ENCODE measurements around the gene EGLN1.

Gene EGLN1

DNA sequence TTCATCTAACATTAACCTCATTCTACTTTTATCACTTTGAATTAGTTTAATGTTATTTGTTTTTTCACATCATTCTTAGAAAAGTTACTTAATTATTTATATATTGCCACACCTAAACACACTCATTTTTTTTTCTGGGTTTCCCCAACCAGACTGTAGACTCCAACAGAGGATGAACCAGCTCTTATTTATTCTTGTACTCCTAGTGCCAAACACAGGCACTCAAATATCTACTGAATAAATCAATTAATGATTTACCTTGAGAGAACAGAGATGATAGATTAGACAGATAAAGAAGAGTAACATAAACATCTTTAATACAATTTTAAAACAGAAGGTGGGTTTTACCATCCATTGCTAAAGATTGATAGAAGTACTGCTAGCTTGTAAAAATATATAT, 35.6 kb downstream of the EGLN1 start:
- no peaks in the 10 kb centered on the region for H3K36me3 ChIP-seq
- no peak overlapping the region for H3K27ac ChIP-seq
- H3K27me3 ChIP-seq, result no peaks in the 10 kb centered on the region
- peaks cover 0 to 42% (median 11%) of the 10 kb centered on the region in 4 donors for H3K4me1 ChIP-seq
- TF ChIP-seq, protein P1, sequence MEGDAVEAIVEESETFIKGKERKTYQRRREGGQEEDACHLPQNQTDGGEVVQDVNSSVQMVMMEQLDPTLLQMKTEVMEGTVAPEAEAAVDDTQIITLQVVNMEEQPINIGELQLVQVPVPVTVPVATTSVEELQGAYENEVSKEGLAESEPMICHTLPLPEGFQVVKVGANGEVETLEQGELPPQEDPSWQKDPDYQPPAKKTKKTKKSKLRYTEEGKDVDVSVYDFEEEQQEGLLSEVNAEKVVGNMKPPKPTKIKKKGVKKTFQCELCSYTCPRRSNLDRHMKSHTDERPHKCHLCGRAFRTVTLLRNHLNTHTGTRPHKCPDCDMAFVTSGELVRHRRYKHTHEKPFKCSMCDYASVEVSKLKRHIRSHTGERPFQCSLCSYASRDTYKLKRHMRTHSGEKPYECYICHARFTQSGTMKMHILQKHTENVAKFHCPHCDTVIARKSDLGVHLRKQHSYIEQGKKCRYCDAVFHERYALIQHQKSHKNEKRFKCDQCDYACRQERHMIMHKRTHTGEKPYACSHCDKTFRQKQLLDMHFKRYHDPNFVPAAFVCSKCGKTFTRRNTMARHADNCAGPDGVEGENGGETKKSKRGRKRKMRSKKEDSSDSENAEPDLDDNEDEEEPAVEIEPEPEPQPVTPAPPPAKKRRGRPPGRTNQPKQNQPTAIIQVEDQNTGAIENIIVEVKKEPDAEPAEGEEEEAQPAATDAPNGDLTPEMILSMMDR (IDR thresholded peaks at IDR 0.05), result no peak
- no peaks in the 10 kb centered on the region for H3K9me3 ChIP-seq
- no peak for DNase-seq
- intact Hi-C loops (cut with DNase I; ENCODE audit: low total_unique reads), result no loop called here
- H3K4me3 ChIP-seq, result no peak overlapping the region

DNA sequence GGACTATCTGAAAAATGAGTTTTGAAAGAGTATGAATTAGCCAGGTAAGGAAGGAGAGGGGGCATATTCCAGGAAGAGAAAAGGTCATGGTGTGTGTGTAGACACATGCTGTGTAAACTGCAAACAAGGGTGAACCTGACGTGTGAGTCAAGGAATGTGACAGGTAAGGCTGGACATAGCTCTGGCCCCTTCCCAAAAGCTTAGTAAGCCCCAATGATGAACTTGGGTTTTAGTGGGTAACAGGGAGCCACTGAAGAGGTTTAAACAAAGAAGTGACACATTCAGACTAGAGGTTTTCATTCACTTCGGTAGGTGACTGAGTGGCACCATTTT, 36.7 kb downstream of the EGLN1 start:
- Histone ChIP-seq H3K27ac (no peak overlapping the region), H3K36me3 (no peaks in the 10 kb centered on the region), H3K4me1 (peaks cover 0 to 41% (median 11%) of the 10 kb centered on the region in 4 donors), H3K27me3 (no peaks in the 10 kb centered on the region), H3K9me3 (no peaks in the 10 kb centered on the region), H3K4me3 (no peak overlapping the region)
- TF ChIP-seq, protein P1 (IDR thresholded peaks at IDR 0.05), result no peak
- DNase-seq, result no peak
- intact Hi-C loops (cut with DNase I; ENCODE audit: low total_unique reads), result no loop called here

DNA sequence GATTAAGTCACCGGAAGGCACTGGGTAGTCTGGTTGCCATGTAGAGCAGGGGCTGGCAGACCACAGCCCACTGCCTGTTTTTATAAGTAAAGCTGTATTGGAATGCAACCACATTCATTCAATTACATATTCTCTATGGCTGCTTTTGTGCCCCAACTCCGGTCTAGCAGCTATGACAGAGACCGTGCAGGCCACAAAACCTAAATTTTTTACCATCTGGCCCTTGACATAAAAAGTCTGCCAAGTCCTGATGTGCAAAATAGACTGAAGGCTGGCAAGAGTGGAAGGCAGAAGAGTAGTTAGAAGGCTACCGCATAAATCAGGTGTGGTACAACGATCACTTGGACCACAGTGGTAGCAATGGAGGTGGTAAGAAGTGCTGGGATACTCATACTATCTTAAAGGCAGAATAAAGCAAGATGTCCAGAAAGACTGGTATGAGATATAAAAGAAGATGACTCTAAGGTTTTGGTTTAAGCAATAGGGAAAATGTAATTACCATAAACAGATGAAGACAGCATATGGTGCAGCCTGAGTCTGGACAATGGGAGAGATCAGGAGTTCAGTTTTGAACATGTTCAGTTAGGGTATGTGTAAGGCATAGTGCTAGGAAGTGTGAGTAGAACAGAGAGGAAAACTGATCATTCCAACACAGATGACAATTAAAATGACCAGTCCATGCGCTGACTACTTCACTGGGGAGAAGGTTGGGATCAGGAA, 37.2 kb downstream of the EGLN1 start:
- Histone ChIP-seq H3K27ac (no peak overlapping the region), H3K4me1 (peaks cover 0 to 35% (median 11%) of the 10 kb centered on the region in 4 donors), H3K36me3 (no peaks in the 10 kb centered on the region), H3K27me3 (no peaks in the 10 kb centered on the region), H3K4me3 (no peak overlapping the region), H3K9me3 (no peaks in the 10 kb centered on the region)
- TF ChIP-seq, protein P1 (IDR thresholded peaks at IDR 0.05), result no peak
- no peak for DNase-seq
- intact Hi-C loops (cut with DNase I; ENCODE audit: low total_unique reads), result no loop called here

DNA sequence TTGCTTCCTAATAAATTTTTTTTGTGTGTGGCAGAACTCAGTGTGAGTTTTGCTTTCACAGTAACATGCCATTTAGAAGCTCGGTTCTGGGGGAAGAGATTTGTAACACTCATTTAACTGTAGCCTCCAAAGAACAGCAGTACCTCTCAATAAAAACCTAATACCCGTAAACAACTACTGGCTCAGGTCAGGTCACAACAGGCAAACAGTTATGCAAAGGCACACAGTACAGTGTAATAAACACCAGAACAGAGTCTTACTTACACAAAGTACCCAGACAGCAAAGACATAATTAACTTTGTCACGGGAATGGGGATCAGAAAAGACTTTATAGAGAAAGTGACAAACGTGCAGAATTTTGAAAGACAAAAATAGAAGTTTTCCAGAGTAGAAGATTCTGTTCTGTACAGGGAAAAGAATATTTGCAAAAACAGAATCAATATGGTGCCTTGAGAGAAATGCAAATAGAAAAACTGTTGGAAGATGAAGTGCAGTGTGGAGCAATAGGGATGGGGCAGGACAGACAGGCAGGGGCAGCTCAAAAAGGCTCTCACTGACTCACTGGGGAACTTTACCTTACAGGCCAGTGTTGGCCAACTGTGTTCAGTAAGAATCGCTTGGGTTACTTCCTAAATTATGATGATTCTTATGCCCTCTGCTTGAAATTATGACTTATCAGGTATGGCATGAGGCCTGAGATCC, 38.8 kb downstream of the EGLN1 start:
- Histone ChIP-seq H3K36me3 (no peaks in the 10 kb centered on the region), H3K4me3 (no peak overlapping the region), H3K27ac (no peak overlapping the region), H3K4me1 (peaks cover 0 to 33% (median 11%) of the 10 kb centered on the region in 4 donors), H3K9me3 (no peaks in the 10 kb centered on the region), H3K27me3 (no peaks in the 10 kb centered on the region)
- intact Hi-C loops (cut with DNase I; ENCODE audit: low total_unique reads), result no loop called here
- no peak for DNase-seq
- TF ChIP-seq, protein P1 (IDR thresholded peaks at IDR 0.05), result no peak

DNA sequence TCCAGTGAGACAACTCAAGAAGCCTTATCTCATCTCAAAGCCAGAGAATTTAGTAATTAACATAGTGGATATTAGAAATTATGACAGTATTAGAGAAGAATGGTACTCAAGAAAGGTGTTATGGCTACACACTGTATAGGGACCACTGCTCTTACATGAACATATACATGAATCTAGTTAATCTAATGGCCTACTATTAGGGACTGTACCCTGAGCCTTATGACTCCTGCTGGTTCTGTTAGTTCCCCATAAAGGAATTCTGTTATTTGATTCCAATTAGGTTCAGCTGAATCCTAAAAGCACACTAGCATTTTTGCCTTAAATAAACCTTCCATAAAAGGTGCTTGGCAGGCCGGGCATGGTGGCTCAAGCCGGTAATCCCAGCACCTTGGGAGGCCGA, 39.7 kb downstream of the EGLN1 start:
- DNase-seq, result no peak
- peaks cover 0 to 31% (median 11%) of the 10 kb centered on the region in 4 donors for H3K4me1 ChIP-seq
- H3K27ac ChIP-seq, result no peak overlapping the region
- H3K9me3 ChIP-seq, result no peaks in the 10 kb centered on the region
- intact Hi-C loops (cut with DNase I; ENCODE audit: low total_unique reads), result no loop called here
- H3K4me3 ChIP-seq, result no peak overlapping the region
- TF ChIP-seq, protein P1 (IDR thresholded peaks at IDR 0.05), result no peak
- no peaks in the 10 kb centered on the region for H3K36me3 ChIP-seq
- no peaks in the 10 kb centered on the region for H3K27me3 ChIP-seq

Measured in tibial artery (tissue), 4 donors.